HG03103 (cell line): ENCODE data around the gene FBXL5.
A peak's percentile ranks its signal among the peaks of the same experiment; 100 is the strongest.
"Not testable (repeated sequence)": the region's sequence is repeated elsewhere in the genome, so short reads cannot be mapped to it uniquely, and the experiment has no call there.

Experiments
- ATAC-seq: cut with Tn5 transposase; IDR thresholded peaks from one replicate; pipeline ENCODE4 v1.9.1; 2021; ENCODE audit warnings: low read depth; ENCODE audit not compliant: unreplicated experiment

Gene FBXL5

DNA sequence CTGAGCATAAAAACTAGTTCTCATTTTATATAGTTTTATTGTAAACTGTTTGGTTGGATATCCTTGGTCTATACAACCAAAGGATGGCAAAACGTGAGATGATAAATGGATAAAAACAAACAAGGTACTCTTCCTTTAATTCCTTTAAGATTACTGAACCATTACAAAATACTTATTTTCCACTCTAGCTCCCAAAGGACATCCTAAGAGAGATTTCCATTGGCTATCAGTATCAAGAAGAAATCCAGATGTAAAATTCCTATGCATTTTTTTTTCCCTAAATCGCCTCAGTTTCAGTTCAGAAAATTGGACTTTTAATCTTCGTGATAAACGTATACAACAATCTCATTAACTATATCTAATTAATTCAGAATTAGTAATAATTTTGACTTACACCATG is 2.3 kb downstream of the FBXL5 start:
- ATAC-seq: no peak

DNA sequence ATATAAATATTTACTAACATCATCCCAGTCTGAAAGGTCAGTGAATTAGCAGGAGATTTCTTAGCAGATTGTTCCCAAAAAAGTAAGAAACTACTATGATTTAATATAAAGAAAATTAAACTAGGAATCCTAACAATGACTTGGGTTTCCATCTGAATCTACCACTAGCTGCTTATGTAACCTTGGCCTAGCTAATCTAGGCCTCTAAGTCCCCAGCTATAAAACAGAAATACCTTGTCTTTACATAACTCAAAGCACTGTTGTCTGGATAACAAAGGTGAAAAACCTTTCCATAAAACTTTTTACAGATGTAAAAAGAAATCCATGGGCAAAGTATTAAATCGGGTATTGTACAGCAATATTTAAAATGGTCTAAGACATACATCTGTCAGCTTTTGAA is 3.0 kb downstream of the FBXL5 start:
- no peak for ATAC-seq

DNA sequence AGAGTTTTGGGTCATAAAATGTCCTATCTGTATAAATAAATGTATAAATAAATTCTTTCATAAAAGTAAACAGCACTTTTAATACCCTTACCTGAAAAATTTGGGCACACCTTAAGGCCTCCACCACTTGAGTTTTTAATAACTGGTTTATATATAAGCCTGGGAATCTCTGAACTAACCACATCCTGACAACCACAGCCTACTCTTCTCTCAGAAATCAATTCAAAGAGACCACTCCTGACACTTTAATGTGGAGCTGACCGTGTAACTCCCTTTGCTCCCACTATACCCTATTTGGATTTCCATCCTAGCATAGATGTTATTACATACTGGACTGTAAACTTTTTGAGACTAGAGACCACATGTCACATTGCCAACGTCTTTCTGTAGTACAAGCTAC is 3.5 kb downstream of the FBXL5 start:
- ATAC-seq: no peak

DNA sequence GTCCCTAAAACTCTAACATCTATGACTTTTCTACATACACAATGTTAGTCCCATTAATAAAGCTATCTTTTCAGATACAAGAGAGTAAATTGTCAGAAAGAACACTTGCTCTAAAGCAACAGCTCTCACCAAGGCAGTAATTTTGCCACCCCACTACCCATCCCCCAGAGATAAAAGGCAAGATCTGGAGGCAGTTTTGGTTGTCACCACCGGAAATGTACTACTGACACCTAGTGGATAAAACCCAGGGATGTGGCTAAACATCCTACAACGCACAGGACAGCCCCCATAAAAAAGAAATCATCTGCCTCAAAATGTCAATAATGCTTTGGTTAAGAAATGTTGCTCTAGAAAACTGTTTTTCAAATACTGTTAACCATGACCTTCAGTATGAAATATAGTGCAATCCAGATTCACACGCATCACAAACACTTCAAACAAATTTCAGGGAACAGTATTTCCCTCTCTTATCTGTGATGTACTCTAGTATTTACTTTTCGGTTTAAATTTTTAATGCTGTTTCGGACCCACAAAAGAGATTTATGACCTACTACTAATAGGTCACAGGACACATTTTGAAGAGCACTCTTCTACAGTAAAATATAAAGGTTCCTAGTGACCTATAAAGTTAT is 5.1 kb downstream of the FBXL5 start:
- ATAC-seq: no peak

GRCh38 chr4:15648600-15648999 is 6.6 kb downstream of the FBXL5 start:
- ATAC-seq: peak; percentile 55

- ATAC-seq: no peak
These were observed 16.7 kb downstream of the FBXL5 start for GRCh38 chr4:15638418-15638817.

DNA sequence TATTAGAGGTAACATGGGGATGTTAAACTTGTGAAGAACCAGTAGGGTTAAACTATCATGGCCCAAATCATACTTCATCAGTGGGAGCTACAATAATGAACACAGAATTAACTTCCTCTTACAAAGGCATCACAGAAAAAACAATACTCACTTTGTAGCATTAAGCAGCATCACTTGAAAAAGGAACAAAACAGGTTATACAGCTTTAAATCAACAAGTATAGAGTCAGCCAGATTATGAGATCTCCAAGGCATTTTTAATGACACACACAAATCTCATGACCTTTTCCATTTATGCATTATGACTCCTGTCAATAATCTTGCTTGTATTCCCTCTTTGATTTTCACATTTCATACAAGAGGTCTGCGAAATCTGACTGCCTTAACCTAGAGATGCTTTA is 18.3 kb downstream of the FBXL5 start:
- no peak for ATAC-seq

DNA sequence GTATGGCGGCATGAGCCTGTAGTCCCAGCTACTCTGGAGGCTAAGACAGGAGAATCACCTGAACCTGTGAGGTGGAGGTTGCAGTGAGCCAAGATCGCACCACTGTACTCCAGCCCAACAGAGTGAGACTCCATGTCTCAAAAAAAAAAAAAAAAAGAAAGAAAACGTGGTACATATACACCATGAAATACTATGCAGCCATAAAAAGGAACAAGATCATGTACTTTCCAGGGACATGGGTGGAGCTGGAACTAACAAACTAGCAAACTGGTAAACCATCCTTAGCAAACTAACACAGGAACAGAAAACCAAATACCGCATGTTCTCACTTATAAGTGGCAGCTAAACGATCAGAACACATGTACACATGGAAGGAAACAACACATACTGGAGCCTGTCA is 37.8 kb downstream of the FBXL5 start:
- ATAC-seq: not testable (repeated sequence)

DNA sequence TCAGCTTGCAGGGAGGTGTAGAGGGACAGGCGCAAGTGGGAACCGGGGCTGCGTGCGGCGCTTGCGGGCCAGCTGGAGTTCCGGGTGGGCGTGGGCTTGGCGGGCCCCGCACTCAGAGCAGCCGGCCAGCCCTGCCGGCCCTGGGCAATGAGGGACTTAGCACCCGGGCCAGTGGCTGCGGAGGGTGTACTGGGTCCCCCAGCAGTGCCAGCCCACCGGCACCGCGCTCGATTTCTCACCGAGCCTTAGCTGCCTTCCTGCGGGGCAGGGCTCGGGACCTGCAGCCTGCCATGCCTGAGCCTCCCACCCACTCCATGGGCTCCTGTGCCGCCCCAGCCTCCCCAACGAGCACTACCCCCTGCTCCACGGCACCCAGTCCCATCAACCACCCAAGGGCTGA is 40.3 kb downstream of the FBXL5 start:
- not testable (repeated sequence) for ATAC-seq

DNA sequence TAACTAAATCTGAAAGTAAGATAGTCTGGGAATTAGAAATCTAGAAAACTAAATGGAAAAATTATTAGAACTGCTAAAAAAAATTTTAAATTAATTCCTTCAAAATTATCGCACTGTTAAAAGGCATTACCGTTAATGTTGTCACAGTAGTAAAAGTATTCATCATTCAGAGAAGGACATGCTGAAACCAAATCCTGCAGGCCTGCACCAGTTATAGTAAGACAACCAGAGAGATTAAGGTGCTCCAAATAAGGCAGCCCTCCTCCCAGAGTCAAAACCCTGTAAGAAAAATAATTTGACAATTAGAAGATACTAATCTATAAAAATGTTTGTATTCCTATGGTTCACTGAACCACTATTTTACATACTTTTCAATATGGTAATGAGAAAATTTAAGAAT is 43.0 kb downstream of the FBXL5 start:
- no peak for ATAC-seq

GRCh38 chr4:15610855-15611254 is 44.3 kb downstream of the FBXL5 start:
- ATAC-seq: no peak

DNA sequence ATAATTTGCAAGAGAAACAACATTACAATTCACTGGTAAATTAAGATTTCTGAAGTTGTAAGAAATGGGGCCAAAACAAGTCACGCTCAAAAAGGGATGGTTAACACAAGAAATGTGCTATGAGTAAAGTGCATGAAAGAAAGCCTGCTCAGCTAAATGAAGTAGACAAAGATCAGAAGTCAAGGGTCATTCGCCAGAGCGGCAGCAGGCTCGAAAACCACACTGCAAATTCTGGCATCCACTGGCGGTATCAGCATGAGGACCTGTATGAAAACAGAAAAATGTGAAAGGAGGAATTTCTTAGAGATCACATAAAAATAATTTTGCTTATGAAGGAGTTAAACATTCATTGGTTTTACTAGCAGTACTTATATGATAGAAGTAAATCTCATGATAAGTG is 49.6 kb downstream of the FBXL5 start:
- no peak for ATAC-seq

GRCh38 chr4:15601862-15602261 is 53.3 kb downstream of the FBXL5 start:
- no peak for ATAC-seq

- ATAC-seq: no peak
These were observed 55.0 kb downstream of the FBXL5 start for GRCh38 chr4:15600176-15600575.

GRCh38 chr4:15598644-15599043 is 56.5 kb downstream of the FBXL5 start:
- no peak for ATAC-seq

DNA sequence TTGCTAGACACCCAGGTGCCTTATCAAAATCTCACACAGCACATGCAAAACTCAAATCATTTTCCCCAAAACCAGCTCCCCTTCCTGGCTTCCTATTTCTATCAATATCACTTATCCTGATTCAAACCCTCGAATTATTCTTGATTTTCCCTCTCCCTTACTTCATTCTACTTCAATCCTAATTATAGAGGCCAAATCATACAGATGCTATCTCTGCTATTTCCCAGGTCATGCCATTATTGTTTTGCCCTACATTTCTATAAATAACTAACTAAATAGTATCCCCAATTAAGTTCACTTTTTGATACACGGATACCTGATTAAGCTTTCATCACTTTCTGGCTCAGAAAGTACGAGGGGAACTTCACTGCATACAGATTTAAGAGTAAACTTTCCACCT is 62.4 kb downstream of the FBXL5 start:
- ATAC-seq: no peak

DNA sequence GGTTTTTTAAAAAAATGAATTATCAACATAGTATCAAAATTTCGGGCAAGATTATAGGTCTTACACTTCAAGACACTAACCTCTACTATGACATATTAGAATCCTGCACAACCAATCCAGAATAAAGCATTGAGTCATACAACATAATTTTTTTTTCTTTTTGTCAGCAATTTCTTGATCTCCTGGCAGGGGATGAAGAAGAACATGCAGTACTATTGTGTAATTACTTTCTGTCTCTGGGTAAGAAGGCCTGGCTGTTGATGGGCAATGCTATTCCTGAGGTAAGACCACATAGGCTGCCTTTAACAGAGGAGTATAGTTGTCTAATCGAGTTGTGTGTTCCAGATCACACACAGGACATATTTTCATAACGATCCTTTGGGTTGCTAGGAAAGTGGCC is 67.5 kb downstream of the FBXL5 start:
- ATAC-seq: no peak

- no peak for ATAC-seq
These were observed 69.1 kb downstream of the FBXL5 start for GRCh38 chr4:15586066-15586465.

- no peak for ATAC-seq
These were observed 69.8 kb downstream of the FBXL5 start for GRCh38 chr4:15585331-15585730.

GRCh38 chr4:15584785-15585184 is 70.4 kb downstream of the FBXL5 start:
- ATAC-seq: no peak

DNA sequence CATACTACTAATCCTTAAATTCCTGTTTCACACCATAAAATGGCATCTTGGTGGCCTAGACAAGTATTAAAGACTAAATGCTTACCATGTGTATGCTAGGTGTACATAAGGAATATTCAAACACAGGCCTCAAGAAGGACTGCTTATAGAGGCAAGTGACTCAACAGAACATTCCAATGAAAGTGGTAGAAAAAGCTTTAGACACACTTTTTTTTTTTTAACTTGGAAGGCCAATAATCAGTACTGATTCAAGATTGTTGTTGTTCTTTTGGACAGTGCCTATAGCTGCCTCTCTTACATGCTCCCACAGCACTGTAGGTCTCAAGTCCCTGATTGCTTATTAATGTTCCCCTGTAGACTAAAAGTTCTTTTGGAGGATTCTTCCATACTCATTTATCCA is 77.6 kb downstream of the FBXL5 start:
- no peak for ATAC-seq

- ATAC-seq: no peak
These were observed 79.2 kb downstream of the FBXL5 start for GRCh38 chr4:15575966-15576365.

- no peak for ATAC-seq
These were observed 85.4 kb downstream of the FBXL5 start for GRCh38 chr4:15569746-15570145.
